Measurements from ENCODE around the gene ART3. TPM values are rescaled to one million over a fixed set of nuclear protein-coding genes. Genes with fewer than 3 reads are reported as not detected.

The ART3 gene, protein sequence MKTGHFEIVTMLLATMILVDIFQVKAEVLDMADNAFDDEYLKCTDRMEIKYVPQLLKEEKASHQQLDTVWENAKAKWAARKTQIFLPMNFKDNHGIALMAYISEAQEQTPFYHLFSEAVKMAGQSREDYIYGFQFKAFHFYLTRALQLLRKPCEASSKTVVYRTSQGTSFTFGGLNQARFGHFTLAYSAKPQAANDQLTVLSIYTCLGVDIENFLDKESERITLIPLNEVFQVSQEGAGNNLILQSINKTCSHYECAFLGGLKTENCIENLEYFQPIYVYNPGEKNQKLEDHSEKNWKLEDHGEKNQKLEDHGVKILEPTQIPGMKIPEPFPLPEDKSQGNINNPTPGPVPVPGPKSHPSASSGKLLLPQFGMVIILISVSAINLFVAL
- total RNA-seq = 10 to 100 TPM in 3 of 4 donors, 1 to 10 TPM in 1; 2.9 to 44.4 (median 20.6) TPM

DNA sequence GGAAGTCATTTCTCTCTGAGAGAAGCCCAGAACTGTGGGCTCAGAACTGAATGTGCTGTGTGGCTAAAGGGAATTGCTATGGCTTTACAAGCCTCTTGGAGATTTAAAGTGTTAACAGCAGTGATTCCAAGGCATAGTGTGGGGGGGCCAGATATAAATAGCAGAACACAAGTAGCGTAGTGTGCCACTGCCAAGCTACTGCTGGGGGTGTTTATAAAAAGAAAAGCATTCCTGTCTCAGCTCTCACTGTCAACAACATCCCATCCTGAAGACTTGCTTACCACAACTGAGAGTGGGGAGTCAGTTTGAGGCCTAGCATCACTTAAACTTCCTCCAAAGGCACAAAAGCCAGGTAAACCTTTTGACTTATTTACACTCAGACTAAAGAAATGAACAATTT, at the start of gene ART3:
Gene ART3 (plus strand): TSS at position 242 of the 400 bp plus-strand sequence. CDS start 1,181 bp downstream, outside the sequence.
- Histone ChIP-seq H3K27me3 (no peaks in the 10 kb centered on the region), H3K36me3 (no peaks in the 10 kb centered on the region), H3K4me1 (peaks cover 0 to 6% (median 2%) of the 10 kb centered on the region in 4 donors), H3K27ac (peak within 1 kb of the TSS in 3 of 4 donors; percentile 8 to 69 (median 37)), H3K9me3 (no peaks in the 10 kb centered on the region), H3K4me3 (no peak within 1 kb of the TSS)
- TF ChIP-seq POLR2A (IDR thresholded peaks at IDR 0.05) (no peak), EP300 (IDR thresholded peaks at IDR 0.05) (peak in 1 of 2 donors; percentile 13)
- TF ChIP-seq, protein P1, sequence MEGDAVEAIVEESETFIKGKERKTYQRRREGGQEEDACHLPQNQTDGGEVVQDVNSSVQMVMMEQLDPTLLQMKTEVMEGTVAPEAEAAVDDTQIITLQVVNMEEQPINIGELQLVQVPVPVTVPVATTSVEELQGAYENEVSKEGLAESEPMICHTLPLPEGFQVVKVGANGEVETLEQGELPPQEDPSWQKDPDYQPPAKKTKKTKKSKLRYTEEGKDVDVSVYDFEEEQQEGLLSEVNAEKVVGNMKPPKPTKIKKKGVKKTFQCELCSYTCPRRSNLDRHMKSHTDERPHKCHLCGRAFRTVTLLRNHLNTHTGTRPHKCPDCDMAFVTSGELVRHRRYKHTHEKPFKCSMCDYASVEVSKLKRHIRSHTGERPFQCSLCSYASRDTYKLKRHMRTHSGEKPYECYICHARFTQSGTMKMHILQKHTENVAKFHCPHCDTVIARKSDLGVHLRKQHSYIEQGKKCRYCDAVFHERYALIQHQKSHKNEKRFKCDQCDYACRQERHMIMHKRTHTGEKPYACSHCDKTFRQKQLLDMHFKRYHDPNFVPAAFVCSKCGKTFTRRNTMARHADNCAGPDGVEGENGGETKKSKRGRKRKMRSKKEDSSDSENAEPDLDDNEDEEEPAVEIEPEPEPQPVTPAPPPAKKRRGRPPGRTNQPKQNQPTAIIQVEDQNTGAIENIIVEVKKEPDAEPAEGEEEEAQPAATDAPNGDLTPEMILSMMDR (IDR thresholded peaks at IDR 0.05) = no peak
- DNase-seq (ENCODE audit: low spot score in 2 of 2) = no peak
- WGBS, 2 donors = 29 to 30% methylated on average over 1 of the region's 1 CpG

DNA sequence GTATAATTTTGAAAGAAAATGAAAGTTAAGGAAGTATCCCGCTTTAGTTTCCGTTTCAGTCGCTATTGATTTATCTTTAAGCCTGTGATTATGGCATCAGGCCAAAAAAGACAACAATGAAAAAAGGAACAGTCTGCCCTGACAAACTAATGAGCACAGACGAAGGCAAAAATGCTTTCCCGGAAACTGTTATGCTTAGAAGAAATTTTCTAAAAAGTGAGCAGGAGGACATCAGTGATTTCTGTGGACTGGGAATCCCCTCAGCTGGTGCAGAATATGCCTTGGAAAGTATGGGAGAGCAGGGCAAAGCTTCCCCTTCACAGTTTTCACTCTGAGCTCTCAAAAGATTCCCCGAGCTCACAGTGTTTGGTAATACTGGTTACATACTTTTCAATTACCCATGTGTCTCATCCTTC, 46.2 kb upstream of the ART3 start:
- peak overlapping the region in 3 of 4 donors; percentile 30 to 36 (median 30) for H3K4me3 ChIP-seq
- no peaks in the 10 kb centered on the region for H3K36me3 ChIP-seq
- peak overlapping the region in 2 of 4 donors; percentile 9 to 42 for H3K27ac ChIP-seq
- H3K4me1 ChIP-seq = peaks cover 0 to 3% (median 0%) of the 10 kb centered on the region in 4 donors
- H3K27me3 ChIP-seq = no peaks in the 10 kb centered on the region
- no peaks in the 10 kb centered on the region for H3K9me3 ChIP-seq
- WGBS, 2 donors = 1 to 6% methylated on average over 6 of the region's 6 CpGs
- TF ChIP-seq POLR2A (IDR thresholded peaks at IDR 0.05) (no peak), EP300 (IDR thresholded peaks at IDR 0.05) (no peak)
- TF ChIP-seq, protein P1 (IDR thresholded peaks at IDR 0.05) = no peak
- no peak for DNase-seq (ENCODE audit: low spot score in 2 of 2)

DNA sequence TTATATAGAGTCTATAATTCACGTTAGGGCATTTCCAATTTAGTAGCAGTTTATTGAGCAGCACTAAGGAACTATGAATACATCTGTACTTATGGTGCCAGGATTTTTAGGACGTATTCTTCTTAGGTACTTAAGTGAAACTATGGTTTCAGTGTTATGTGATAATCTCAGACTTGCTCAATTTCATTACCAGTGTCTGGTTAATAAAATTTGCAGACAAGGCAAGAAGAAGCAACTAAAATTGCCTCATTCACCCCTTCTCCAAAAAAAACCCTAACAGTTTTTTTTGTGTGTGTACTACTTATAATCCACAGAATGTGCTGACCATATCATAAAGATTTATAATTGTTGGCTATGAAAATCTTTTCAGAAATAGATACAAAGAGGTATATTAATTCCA, 45.2 kb upstream of the ART3 start:
- no peaks in the 10 kb centered on the region for H3K36me3 ChIP-seq
- no peak for DNase-seq (ENCODE audit: low spot score in 2 of 2)
- no peak overlapping the region for H3K27ac ChIP-seq
- TF ChIP-seq POLR2A (IDR thresholded peaks at IDR 0.05) = no peak
- TF ChIP-seq, protein P1 (IDR thresholded peaks at IDR 0.05) = no peak
- TF ChIP-seq EP300 (IDR thresholded peaks at IDR 0.05) = no peak
- no peak overlapping the region for H3K4me3 ChIP-seq
- H3K9me3 ChIP-seq = no peaks in the 10 kb centered on the region
- H3K4me1 ChIP-seq = peaks cover 0 to 3% (median 0%) of the 10 kb centered on the region in 4 donors
- 71 to 75% methylated on average over 2 of the region's 2 CpGs for WGBS, 2 donors
- H3K27me3 ChIP-seq = no peaks in the 10 kb centered on the region

DNA sequence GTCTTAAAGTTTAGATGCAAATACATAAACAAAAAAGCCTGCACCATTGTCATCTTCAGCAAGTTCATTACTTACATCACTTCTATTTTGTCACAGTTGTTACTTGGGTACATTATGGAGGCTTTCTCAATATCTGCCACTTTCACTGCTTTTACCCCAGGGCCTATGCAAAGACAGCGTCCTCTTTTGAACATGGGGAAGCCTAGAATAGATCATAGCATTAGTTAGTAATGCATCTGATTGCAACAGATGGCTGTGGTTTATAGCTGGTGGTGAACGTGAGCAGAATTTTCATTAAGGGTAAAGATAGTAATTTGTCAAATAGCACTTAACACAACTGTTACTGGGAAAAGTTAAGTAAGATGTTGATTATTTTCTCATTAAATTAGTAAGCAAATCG, 39.4 kb upstream of the ART3 start:
- Histone ChIP-seq H3K27me3 (no peaks in the 10 kb centered on the region), H3K36me3 (no peaks in the 10 kb centered on the region), H3K4me1 (peaks cover 0 to 5% (median 0%) of the 10 kb centered on the region in 4 donors), H3K9me3 (no peaks in the 10 kb centered on the region), H3K27ac (no peak overlapping the region), H3K4me3 (no peak overlapping the region)
- WGBS, 2 donors = 50 to 55% methylated on average over 3 of the region's 3 CpGs
- no peak for DNase-seq (ENCODE audit: low spot score in 2 of 2)
- TF ChIP-seq EP300 (IDR thresholded peaks at IDR 0.05) (no peak), POLR2A (IDR thresholded peaks at IDR 0.05) (no peak)
- TF ChIP-seq, protein P1 (IDR thresholded peaks at IDR 0.05) = no peak

DNA sequence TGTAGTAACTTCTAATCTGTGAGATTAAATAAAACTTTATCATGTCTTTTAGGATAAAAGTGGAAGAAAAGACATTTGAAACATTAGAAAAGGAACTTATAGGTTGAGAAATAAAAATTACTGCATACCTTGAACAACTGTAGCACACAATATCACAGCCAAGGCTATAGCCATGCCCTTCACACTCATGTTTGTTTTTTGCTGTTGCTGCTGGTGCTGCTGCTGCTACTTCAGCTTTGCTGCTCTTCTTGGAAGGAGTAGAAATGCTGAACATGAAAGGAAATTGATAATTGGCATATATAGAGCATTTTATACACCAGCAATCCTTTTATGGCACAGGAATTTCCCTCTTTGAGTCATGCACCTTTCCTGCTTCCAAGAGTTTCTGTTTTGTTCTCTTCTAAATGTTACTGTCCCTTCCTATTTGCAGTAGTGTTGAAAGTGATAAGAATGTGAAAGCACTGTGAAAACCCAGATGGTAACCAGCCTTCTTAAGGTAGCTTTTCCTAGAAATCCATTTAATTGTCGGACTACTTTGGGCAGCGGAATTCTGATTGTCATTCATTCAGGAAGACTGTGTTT, 38.6 kb upstream of the ART3 start, which contains the start of gene CXCL11:
Gene CXCL11 (minus strand): TSS at position 272 of the 582 bp plus-strand sequence. CDS start 83 bp downstream, at position 189.
- WGBS, 2 donors = 76 to 83% methylated on average over 2 of the region's 2 CpGs
- no peaks in the 10 kb centered on the region for H3K36me3 ChIP-seq
- TF ChIP-seq POLR2A (IDR thresholded peaks at IDR 0.05) (no peak), EP300 (IDR thresholded peaks at IDR 0.05) (no peak)
- TF ChIP-seq, protein P1 (IDR thresholded peaks at IDR 0.05) = no peak
- no peaks in the 10 kb centered on the region for H3K27me3 ChIP-seq
- H3K9me3 ChIP-seq = no peaks in the 10 kb centered on the region
- H3K27ac ChIP-seq = no peak within 1 kb of the TSS
- H3K4me3 ChIP-seq = no peak within 1 kb of the TSS
- H3K4me1 ChIP-seq = peaks cover 0 to 5% (median 0%) of the 10 kb centered on the region in 4 donors
- no peak for DNase-seq (ENCODE audit: low spot score in 2 of 2)

Measured in tibial nerve (tissue), 4 donors.